ENCODE data around the gene HHAT. TPM values are rescaled to one million over a fixed set of nuclear protein-coding genes. Genes with fewer than 3 reads are reported as not detected.

Gene HHAT
- total RNA-seq, 4 donors from 2014 or later, result 4.6 to 8.8 (median 6.7) TPM

DNA sequence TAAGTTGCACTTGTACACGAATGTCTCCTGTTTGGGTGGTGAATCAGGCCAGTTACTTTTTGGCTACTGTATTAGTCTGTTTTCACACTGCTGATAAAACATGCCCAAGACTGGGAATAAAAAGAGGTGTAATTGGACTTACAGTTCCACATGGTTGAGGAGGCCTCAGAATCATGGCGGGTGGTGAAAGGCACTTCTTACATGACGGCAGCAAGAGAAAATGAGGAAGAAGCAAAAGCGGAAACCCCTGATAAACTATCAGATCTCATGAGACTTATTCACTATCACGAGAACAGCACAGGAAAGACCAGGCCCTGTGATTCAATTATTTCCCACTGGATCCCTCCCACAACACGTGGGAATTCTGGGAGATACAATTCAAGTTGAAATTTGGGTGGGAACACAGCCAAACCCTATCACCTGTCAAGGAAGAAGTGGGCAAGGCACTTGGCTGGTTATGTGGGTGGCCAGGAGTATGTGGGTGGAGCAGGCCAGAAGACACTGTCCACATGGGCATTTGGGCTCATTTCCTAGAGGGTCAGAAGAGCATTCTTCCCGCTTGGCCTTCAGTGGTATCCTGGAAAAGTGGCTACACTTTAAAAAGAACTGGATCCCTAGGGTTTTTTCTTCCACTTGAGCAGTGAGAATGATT lies 228.8 kb downstream of the HHAT start:
- no peak for DNase-seq (ENCODE audit: low spot score in 2 of 2)
- H3K4me3 ChIP-seq (ENCODE audit: low read depth, poor library complexity, severe bottlenecking), result no peak overlapping the region
- 73 to 88% methylated on average over 7 of the region's 7 CpGs for WGBS, 2 donors
- TF ChIP-seq, protein P1, sequence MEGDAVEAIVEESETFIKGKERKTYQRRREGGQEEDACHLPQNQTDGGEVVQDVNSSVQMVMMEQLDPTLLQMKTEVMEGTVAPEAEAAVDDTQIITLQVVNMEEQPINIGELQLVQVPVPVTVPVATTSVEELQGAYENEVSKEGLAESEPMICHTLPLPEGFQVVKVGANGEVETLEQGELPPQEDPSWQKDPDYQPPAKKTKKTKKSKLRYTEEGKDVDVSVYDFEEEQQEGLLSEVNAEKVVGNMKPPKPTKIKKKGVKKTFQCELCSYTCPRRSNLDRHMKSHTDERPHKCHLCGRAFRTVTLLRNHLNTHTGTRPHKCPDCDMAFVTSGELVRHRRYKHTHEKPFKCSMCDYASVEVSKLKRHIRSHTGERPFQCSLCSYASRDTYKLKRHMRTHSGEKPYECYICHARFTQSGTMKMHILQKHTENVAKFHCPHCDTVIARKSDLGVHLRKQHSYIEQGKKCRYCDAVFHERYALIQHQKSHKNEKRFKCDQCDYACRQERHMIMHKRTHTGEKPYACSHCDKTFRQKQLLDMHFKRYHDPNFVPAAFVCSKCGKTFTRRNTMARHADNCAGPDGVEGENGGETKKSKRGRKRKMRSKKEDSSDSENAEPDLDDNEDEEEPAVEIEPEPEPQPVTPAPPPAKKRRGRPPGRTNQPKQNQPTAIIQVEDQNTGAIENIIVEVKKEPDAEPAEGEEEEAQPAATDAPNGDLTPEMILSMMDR (IDR thresholded peaks at IDR 0.05), result no peak
- no peak for TF ChIP-seq POLR2A (IDR thresholded peaks at IDR 0.05)
- intact Hi-C loops (cut with DNase I; ENCODE audit: low total_unique reads), result no loop called here

DNA sequence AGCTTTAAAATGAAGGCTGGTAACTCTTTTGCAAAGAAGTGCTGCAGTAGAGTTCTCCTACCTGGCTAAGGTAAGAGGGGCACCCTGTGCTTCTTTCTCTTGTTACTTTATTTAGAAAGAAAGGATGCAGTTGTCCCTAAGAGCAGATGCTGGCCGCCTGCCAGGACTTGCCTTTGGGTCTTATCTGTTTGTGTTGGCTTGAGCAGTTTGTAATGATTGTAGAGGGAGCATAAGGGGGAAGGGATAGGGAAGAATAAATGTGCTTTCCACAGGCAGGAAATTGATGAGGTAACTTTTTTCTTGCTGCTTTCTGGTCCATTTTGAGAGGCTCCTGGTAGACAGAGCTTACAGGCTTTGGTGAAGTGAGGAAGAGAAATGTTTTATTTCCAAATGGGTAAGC lies 229.6 kb downstream of the HHAT start:
- WGBS, 2 donors, result 25 to 26% methylated on average over 1 of the region's 1 CpG
- DNase-seq (ENCODE audit: low spot score in 2 of 2), result no peak
- no peak for TF ChIP-seq POLR2A (IDR thresholded peaks at IDR 0.05)
- TF ChIP-seq, protein P1 (IDR thresholded peaks at IDR 0.05), result no peak

DNA sequence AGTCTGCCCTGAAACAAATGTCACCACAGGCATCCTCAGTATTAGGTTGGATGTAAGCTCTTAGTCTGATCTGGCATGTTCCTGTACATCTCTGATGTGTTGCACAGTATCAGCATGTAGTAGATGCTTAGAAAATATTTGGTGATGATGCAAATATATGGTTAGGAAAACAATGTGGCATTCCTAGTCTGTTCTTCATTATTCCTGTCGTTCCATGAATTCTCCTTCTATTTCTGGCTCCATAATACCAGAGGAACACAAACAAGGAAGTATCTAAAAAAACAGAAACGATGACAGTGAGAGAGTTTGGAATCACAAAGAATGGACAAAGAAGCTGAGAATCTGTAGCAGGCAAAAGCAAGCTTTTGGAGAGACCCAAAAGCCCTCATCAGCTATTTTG lies 236.6 kb downstream of the HHAT start:
- WGBS, 2 donors, result 37 to 65% methylated on average over 2 of the region's 2 CpGs
- intact Hi-C loops (cut with DNase I; ENCODE audit: low total_unique reads), result no loop called here
- TF ChIP-seq, protein P1 (IDR thresholded peaks at IDR 0.05), result no peak
- TF ChIP-seq POLR2A (IDR thresholded peaks at IDR 0.05), result no peak
- DNase-seq (ENCODE audit: low spot score in 2 of 2), result no peak
- H3K4me3 ChIP-seq (ENCODE audit: low read depth, poor library complexity, severe bottlenecking), result no peak overlapping the region

More for the DNA sequence above, 229.6 kb downstream of the HHAT start:
- no peak overlapping the region for H3K4me3 ChIP-seq (ENCODE audit: low read depth, poor library complexity, severe bottlenecking)
- intact Hi-C loops (cut with DNase I; ENCODE audit: low total_unique reads), result no loop called here

DNA sequence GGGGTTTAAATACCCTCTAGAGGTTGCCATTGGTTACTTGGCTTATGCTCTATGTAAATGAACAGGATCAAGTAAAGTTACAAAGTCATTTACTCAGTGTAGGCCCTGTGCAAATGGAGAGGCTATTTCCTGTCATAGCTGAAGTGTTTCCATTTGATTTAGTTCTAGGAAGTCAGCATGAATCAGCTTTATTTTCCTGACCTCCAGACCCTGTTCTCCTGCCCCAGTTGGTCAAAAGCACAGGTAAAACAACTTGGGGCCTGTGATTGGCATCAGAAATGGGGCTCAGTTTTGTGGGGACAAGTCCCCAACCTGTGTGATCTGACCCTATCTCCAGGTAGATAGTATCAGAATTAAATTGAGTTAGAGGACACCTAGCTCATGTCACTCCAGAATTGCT lies 239.9 kb downstream of the HHAT start:
- intact Hi-C loops (cut with DNase I; ENCODE audit: low total_unique reads), result no loop called here
- no peak for DNase-seq (ENCODE audit: low spot score in 2 of 2)
- no peak for TF ChIP-seq POLR2A (IDR thresholded peaks at IDR 0.05)
- TF ChIP-seq, protein P1 (IDR thresholded peaks at IDR 0.05), result no peak
- no peak overlapping the region for H3K4me3 ChIP-seq (ENCODE audit: low read depth, poor library complexity, severe bottlenecking)

DNA sequence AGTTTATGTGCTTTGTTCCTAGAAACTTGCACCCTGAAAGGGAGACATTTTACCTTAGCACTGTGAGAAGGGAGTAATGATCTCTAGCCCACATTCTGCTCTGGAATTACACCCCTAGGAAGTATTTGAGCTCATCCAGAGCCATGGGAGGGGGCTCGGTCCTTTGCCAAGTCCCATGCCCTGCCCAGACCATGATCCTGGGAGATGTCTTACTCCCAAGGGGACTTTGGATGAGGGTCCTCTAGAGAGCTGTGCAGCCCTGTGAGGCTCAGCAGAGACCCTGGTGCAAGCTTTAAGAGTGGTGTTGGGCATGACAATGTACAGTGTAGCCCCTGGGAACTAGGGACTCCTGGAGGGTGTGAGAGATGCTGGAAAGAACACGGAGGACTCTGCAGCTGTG lies 241.4 kb downstream of the HHAT start:
- TF ChIP-seq, protein P1 (IDR thresholded peaks at IDR 0.05), result no peak
- no peak for TF ChIP-seq POLR2A (IDR thresholded peaks at IDR 0.05)
- intact Hi-C loops (cut with DNase I; ENCODE audit: low total_unique reads), result no loop called here
- 63 to 75% methylated on average over 2 of the region's 2 CpGs for WGBS, 2 donors
- H3K4me3 ChIP-seq (ENCODE audit: low read depth, poor library complexity, severe bottlenecking), result no peak overlapping the region
- no peak for DNase-seq (ENCODE audit: low spot score in 2 of 2)

All from lower leg skin (tissue), 4 donors.